Ovary (tissue), 9 donors: ENCODE measurements around the gene AWAT1. TPM values are rescaled to one million over a fixed set of nuclear protein-coding genes. Genes with fewer than 3 reads are reported as not detected.

Experiments
- DNase-seq, 5 donors: peaks; one replicate each; pipeline ENCODE4 v3.0.0-alpha.2; 2019 to 2020
- H3K27ac ChIP-seq, 2 donors: fragments of 200-600 bp; one replicate each; pipeline versions ENCODE4 v1.5.1 to v1.8.0; 2019 to 2022
- H3K27me3 ChIP-seq: fragments of 200-600 bp; one replicate; pipeline ENCODE4 v1.8.0; 2022
- H3K36me3 ChIP-seq: fragments of 200-600 bp; sonication (generic); one replicate; pipeline ENCODE4 v1.5.1; 2019
- H3K4me1 ChIP-seq: one replicate; pipeline ENCODE4 v1.8.1; 2013; ENCODE audit warnings: mild to moderate bottlenecking, moderate library complexity; ENCODE audit not compliant: insufficient read depth
- H3K4me3 ChIP-seq: fragments of 200-600 bp; sonication (generic); one replicate; pipeline ENCODE4 v1.5.1; 2017
- H3K9me3 ChIP-seq, 2 donors: fragments of 200-600 bp in 1 of 2; sonication (generic) in 1 of 2; one replicate each; pipeline versions ENCODE4 v1.5.1 to v1.8.1; 2013 to 2019; ENCODE audit warnings: mild to moderate bottlenecking in 1 of 2, moderate library complexity in 1 of 2
- CTCF ChIP-seq, 3 donors: fragments of 450-650 bp in 2 of 3; fragments of 200-600 bp in 1 of 3; IDR thresholded peaks; one replicate each; pipeline versions ENCODE4 v1.5.1 to v1.8.0; 2016 to 2022; ENCODE audit warnings: antibody characterized with exemption in 3 of 3, mild to moderate bottlenecking in 1 of 3
- EP300 ChIP-seq: sonication (generic); formaldehyde crosslinking; IDR thresholded peaks from one replicate; pipeline ENCODE4 v1.6.1; 2017; ENCODE audit warnings: antibody characterized with exemption
- POLR2A ChIP-seq: fragments of 450-650 bp; IDR thresholded peaks from one replicate; pipeline ENCODE4 v1.6.1; 2017; ENCODE audit warnings: antibody characterized with exemption, mild to moderate bottlenecking, moderate library complexity
- WGBS, 3 donors: extraction: QIAGEN DNeasy Blood & Tissue Kit in 1 of 3; methylation state at CpG; one replicate each; pipeline versions ENCODE4 v1.1.5 to v1.1.7; 2013 to 2017; 5-methylcytosine and 5-hydroxymethylcytosine counted together
- intact Hi-C, 4 donors: fragments of 100-400 bp; cut with DNase I; formaldehyde crosslinking; loops; one replicate each; pipeline versions ENCODE4 v1.11.0 to v1.15.1; 2022 to 2023
- polyA plus RNA-seq, 2 donors: library from polyadenylated mRNA; stranded (reverse); fragments of 200-250 nt in 1 of 2; fragments of 350-450 nt in 1 of 2; fragmentation: Illumina TruSeq in 1 of 2; extraction: RNeasy Lipid Tissue Mini Kit (QIAGEN cat#74804) in 1 of 2; gene quantifications; one replicate each; pipeline ENCODE4 v1.2.3, GENCODE V29; 2013 to 2014
- total RNA-seq, 7 donors: library from RNA; depleted of rRNA in 2 of 7; stranded (reverse); fragments of >200 nt in 2 of 7; fragmentation: NEBNext Ultra II Directional in 3 of 7; extraction: Animal tissue kit (Norgen Biotek cat#: 25700) in 3 of 7; gene quantifications; one replicate each; pipeline versions ENCODE4 v1.1.0 to v1.2.4, GENCODE V29; 2016 to 2023
- donor health status: DM: no; HTN: no; CAD: no; lungs with moderate emphysema.
- donor health status: DM: no; HTN: no; CAD: no.
- donor health status: Bipolar disorder and iron deficiency.
- donor health status: DM: yes; HTN: yes; CAD: no.
- donor health status: DM: no; HTN: no; CAD: no.
- donor health status: DM: yes; HTN: yes; CAD: no.

The AWAT1 gene
- total and polyA plus RNA-seq, 9 donors = not detected

GRCh38 chrX:70255452-70255851, 21.0 kb downstream of the AWAT1 start:
- Histone ChIP-seq H3K36me3 (no peaks in the 10 kb centered on the region), H3K4me3 (no peak overlapping the region), H3K27me3 (no peaks in the 10 kb centered on the region), H3K9me3 (no peaks in the 10 kb centered on the region), H3K4me1 (no peaks in the 10 kb centered on the region), H3K27ac (no peak overlapping the region)
- intact Hi-C loops = no loop called here
- DNase-seq = no peak
- TF ChIP-seq EP300 (no peak), POLR2A (no peak), CTCF (IDR thresholded peaks at IDR 0.05) (no peak)
- 73 to 83% (median 81%) methylated on average over 2 of the region's 2 CpGs for WGBS, 3 donors

GRCh38 chrX:70257423-70258288, 23.2 kb downstream of the AWAT1 start:
- Histone ChIP-seq H3K27ac (no peak overlapping the region), H3K27me3 (no peaks in the 10 kb centered on the region), H3K9me3 (no peaks in the 10 kb centered on the region), H3K4me1 (no peaks in the 10 kb centered on the region), H3K4me3 (no peak overlapping the region), H3K36me3 (no peaks in the 10 kb centered on the region)
- 63 to 66% (median 65%) methylated on average over 5 of the region's 5 CpGs for WGBS, 3 donors
- TF ChIP-seq POLR2A = no peak
- TF ChIP-seq CTCF (IDR thresholded peaks at IDR 0.05) = no peak
- TF ChIP-seq EP300 = no peak
- intact Hi-C loops = no loop called here
- no peak for DNase-seq

GRCh38 chrX:70260104-70260503, 25.6 kb downstream of the AWAT1 start, which contains the start of gene P2RY4:
TSS of gene P2RY4 (minus strand) at chrX:70260204. CDS start at chrX:70259624, 580 bp downstream.
- Histone ChIP-seq H3K9me3 (no peaks in the 10 kb centered on the region), H3K4me1 (no peaks in the 10 kb centered on the region), H3K27me3 (no peaks in the 10 kb centered on the region), H3K4me3 (no peak within 1 kb of the TSS), H3K27ac (no peak within 1 kb of the TSS), H3K36me3 (no peaks in the 10 kb centered on the region)
- intact Hi-C loops = no loop called here
- TF ChIP-seq POLR2A = no peak
- TF ChIP-seq CTCF (IDR thresholded peaks at IDR 0.05) = no peak
- no peak for TF ChIP-seq EP300
- no peak for DNase-seq
- 62 to 66% (median 63%) methylated on average over 4 of the region's 4 CpGs for WGBS, 3 donors

GRCh38 chrX:70262952-70263567, 28.6 kb downstream of the AWAT1 start:
- no peak overlapping the region for H3K27ac ChIP-seq
- TF ChIP-seq EP300 (no peak), CTCF (IDR thresholded peaks at IDR 0.05) (peak in 2 of 3 donors; percentile 14 to 32), POLR2A (no peak)
- DNase-seq = peak; percentile 25 to 62 (median 32)
- no peaks in the 10 kb centered on the region for H3K27me3 ChIP-seq
- no peak overlapping the region for H3K4me3 ChIP-seq
- no peaks in the 10 kb centered on the region for H3K36me3 ChIP-seq
- H3K4me1 ChIP-seq = no peaks in the 10 kb centered on the region
- no peaks in the 10 kb centered on the region for H3K9me3 ChIP-seq
- intact Hi-C loops = no loop called here
- 9 to 22% (median 12%) methylated on average over 7 of the region's 7 CpGs for WGBS, 3 donors
